DMS153 treated with DMSO at 0.1 percent for 48 hours (cell line): ENCODE measurements around the gene NYNRIN.

Source experiments
- DNase-seq: peaks from one replicate; lab custom pipeline; 2025; ENCODE audit not compliant: unreplicated experiment; lab: John Stamatoyannopoulos, UW

Gene NYNRIN

GRCh38 chr14:24414077-24414476, 15.3 kb downstream of the NYNRIN start:
- DNase-seq, result no peak

- DNase-seq, result no peak
These were observed 16.1 kb downstream of the NYNRIN start for GRCh38 chr14:24414732-24415420.

GRCh38 chr14:24415421-24416253, 16.8 kb downstream of the NYNRIN start:
- no peak for DNase-seq

- no peak for DNase-seq
These were observed 17.6 kb downstream of the NYNRIN start for GRCh38 chr14:24416254-24416931.

GRCh38 chr14:24416932-24417619, 18.3 kb downstream of the NYNRIN start:
- no peak for DNase-seq

- no peak for DNase-seq
These were observed 19.2 kb downstream of the NYNRIN start for GRCh38 chr14:24417832-24418491.

GRCh38 chr14:24418492-24418873, 19.7 kb downstream of the NYNRIN start:
- DNase-seq, result no peak

GRCh38 chr14:24422261-24422660, 23.5 kb downstream of the NYNRIN start:
- no peak for DNase-seq

- DNase-seq, result no peak
These were observed 24.1 kb downstream of the NYNRIN start for GRCh38 chr14:24422694-24423601.

GRCh38 chr14:24425704-24426103, 26.9 kb downstream of the NYNRIN start:
- no peak for DNase-seq

GRCh38 chr14:24426150-24426911, 27.5 kb downstream of the NYNRIN start:
- no peak for DNase-seq

GRCh38 chr14:24426912-24427536, 28.2 kb downstream of the NYNRIN start:
- no peak for DNase-seq

GRCh38 chr14:24427537-24428508, 29.0 kb downstream of the NYNRIN start:
- DNase-seq, result no peak

GRCh38 chr14:24428628-24429394, 30.0 kb downstream of the NYNRIN start:
- DNase-seq, result no peak

GRCh38 chr14:24429395-24430142, 30.8 kb downstream of the NYNRIN start, which contains the start of the genes CBLN3 and KHNYN:
TSS of gene CBLN3 (minus strand) at chr14:24429668. CDS start at chr14:24429054, 614 bp downstream.
TSS of gene KHNYN (plus strand) at chr14:24429954. CDS start at chr14:24430731, 777 bp downstream.
- peak; percentile 67 for DNase-seq
